Measurements from ENCODE around the gene ATP5F1A.

- TF ChIP-seq, protein P1, sequence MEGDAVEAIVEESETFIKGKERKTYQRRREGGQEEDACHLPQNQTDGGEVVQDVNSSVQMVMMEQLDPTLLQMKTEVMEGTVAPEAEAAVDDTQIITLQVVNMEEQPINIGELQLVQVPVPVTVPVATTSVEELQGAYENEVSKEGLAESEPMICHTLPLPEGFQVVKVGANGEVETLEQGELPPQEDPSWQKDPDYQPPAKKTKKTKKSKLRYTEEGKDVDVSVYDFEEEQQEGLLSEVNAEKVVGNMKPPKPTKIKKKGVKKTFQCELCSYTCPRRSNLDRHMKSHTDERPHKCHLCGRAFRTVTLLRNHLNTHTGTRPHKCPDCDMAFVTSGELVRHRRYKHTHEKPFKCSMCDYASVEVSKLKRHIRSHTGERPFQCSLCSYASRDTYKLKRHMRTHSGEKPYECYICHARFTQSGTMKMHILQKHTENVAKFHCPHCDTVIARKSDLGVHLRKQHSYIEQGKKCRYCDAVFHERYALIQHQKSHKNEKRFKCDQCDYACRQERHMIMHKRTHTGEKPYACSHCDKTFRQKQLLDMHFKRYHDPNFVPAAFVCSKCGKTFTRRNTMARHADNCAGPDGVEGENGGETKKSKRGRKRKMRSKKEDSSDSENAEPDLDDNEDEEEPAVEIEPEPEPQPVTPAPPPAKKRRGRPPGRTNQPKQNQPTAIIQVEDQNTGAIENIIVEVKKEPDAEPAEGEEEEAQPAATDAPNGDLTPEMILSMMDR (optimal IDR thresholded peaks at IDR 0.05 in 1 of 3, IDR thresholded peaks at IDR 0.05 in 1 of 3, conservative IDR thresholded peaks at IDR 0.05 in 1 of 3; ENCODE audit: extremely low read depth in 1 of 3, insufficient read depth in 2 of 3, low read length in 3 of 3), result no peak
- TF ChIP-seq EZH2 (IDR thresholded peaks at IDR 0.05; ENCODE audit: low read length), result no peak
Measured at GRCh38 chr18:46069524-46069923, 28.6 kb downstream of the ATP5F1A start.
